Right lobe of liver (tissue), 4 donors: ENCODE results near the gene PIK3C2G.

Source experiments
- POLR2A ChIP-seq: fragments of 450-650 bp; IDR thresholded peaks from one replicate; pipeline ENCODE4 v1.6.1; 2017; ENCODE audit warnings: antibody characterized with exemption, mild to moderate bottlenecking
- TF ChIP-seq, protein P1 (sequence below), 4 donors: fragments of 200-600 bp in 3 of 4; fragments of 450-650 bp in 1 of 4; IDR thresholded peaks; one replicate each; pipeline versions ENCODE4 v1.5.1 to v1.8.0; 2016 to 2022; ENCODE audit warnings: antibody characterized with exemption in 4 of 4, mild to moderate bottlenecking in 2 of 4
- donor health status: DM: no; HTN: no; CAD: no.
- donor health status: DM: no; HTN: no; CAD: no.
- donor health status: DM: no; HTN: yes; CAD: no.

DNA sequence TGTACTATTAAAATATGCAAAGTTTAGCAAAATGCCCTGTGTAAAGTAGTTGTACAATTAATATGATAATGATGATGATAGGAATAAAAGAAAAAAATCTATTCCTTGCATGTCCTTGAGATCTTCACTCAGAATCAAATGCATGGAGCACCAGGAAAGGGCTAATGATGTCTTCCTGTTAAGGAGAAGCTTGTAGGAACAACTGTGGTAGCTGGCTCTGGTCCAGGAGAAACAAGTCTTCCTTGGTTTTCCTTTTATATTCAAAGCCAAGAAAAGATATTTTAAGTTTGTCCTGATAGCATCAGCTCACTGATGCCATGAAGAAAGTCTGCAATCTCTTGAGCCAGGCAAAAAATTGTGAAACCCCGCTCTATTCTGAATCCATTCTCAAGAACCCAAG lies 138.9 kb downstream of the PIK3C2G start:
- no peak for TF ChIP-seq POLR2A
- TF ChIP-seq, protein P1, sequence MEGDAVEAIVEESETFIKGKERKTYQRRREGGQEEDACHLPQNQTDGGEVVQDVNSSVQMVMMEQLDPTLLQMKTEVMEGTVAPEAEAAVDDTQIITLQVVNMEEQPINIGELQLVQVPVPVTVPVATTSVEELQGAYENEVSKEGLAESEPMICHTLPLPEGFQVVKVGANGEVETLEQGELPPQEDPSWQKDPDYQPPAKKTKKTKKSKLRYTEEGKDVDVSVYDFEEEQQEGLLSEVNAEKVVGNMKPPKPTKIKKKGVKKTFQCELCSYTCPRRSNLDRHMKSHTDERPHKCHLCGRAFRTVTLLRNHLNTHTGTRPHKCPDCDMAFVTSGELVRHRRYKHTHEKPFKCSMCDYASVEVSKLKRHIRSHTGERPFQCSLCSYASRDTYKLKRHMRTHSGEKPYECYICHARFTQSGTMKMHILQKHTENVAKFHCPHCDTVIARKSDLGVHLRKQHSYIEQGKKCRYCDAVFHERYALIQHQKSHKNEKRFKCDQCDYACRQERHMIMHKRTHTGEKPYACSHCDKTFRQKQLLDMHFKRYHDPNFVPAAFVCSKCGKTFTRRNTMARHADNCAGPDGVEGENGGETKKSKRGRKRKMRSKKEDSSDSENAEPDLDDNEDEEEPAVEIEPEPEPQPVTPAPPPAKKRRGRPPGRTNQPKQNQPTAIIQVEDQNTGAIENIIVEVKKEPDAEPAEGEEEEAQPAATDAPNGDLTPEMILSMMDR (IDR thresholded peaks at IDR 0.05) = no peak
